CD4-positive, CD25-positive, alpha-beta regulatory T cell (primary cell): ENCODE measurements around the gene APBB2. TPM values are rescaled to one million over a fixed set of nuclear protein-coding genes. Genes with fewer than 3 reads are reported as not detected.
A peak's percentile ranks its signal among the peaks of the same experiment; 100 is the strongest.
"Not testable (repeated sequence)": the region's sequence is repeated elsewhere in the genome, so short reads cannot be mapped to it uniquely, and the experiment has no call there.

Experiments
- ATAC-seq, 2 donors: fragments of 150-1000 bp; cut with Tn5 transposase; one replicate each; pipeline ENCODE4 v1.10.0; 2021; ENCODE audit warnings: low read depth in 2 of 2, moderate number of reproducible peaks in 2 of 2, moderate library complexity in 1 of 2
- DNase-seq, 3 donors: peaks; one replicate each; pipeline versions ENCODE4 v3.0.0 to v3.0.0-alpha.2; 2012 to 2022; ENCODE audit warnings: mixed read lengths in 1 of 3
- H3K27ac ChIP-seq: one replicate; pipeline ENCODE4 v1.7.0; 2013; ENCODE audit warnings: mild to moderate bottlenecking, low read length; ENCODE audit not compliant: insufficient read depth, poor library complexity, severe bottlenecking
- H3K27me3 ChIP-seq: one replicate; pipeline ENCODE4 v1.7.0; 2013; ENCODE audit warnings: low read length; ENCODE audit not compliant: control insufficient read depth, insufficient read depth
- H3K36me3 ChIP-seq: one replicate; pipeline ENCODE4 v1.7.0; 2013; ENCODE audit warnings: mild to moderate bottlenecking, low read length, moderate library complexity; ENCODE audit not compliant: control insufficient read depth, insufficient read depth
- H3K4me1 ChIP-seq: 2 replicates; pipeline ENCODE4 v1.7.0; 2013; ENCODE audit warnings: mild to moderate bottlenecking, low read length; ENCODE audit not compliant: insufficient read depth, control insufficient read depth, poor library complexity, severe bottlenecking
- H3K4me3 ChIP-seq: one replicate; pipeline ENCODE4 v1.7.0; 2013; ENCODE audit warnings: low read depth, mild to moderate bottlenecking, low read length, moderate library complexity
- H3K9me3 ChIP-seq, 2 experiments: 1 replicate in 1 of 2; 2 replicates in 1 of 2; pipeline ENCODE4 v1.7.0; 2013; ENCODE audit warnings: low read length in 2 of 2, mild to moderate bottlenecking in 1 of 2, moderate library complexity in 1 of 2; ENCODE audit not compliant: control insufficient read depth in 2 of 2
- H3K27ac Mint-ChIP-seq, 3 donors: one replicate each; pipeline ENCODE4 v1.8.0; 2020 to 2022; ENCODE audit warnings: mild to moderate bottlenecking in 3 of 3, mixed read lengths in 3 of 3, moderate library complexity in 2 of 3
- H3K27me3 Mint-ChIP-seq: one replicate; pipeline ENCODE4 v1.8.0; 2022; ENCODE audit warnings: mild to moderate bottlenecking, mixed read lengths
- H3K36me3 Mint-ChIP-seq: one replicate; pipeline ENCODE4 v1.8.0; 2020; ENCODE audit warnings: mixed read lengths
- H3K4me1 Mint-ChIP-seq, 4 donors: one replicate each; pipeline ENCODE4 v1.8.0; 2020 to 2022; ENCODE audit warnings: mixed read lengths in 4 of 4, mild to moderate bottlenecking in 1 of 4
- H3K4me3 Mint-ChIP-seq, 4 donors: one replicate each; pipeline ENCODE4 v1.8.0; 2020 to 2022; ENCODE audit warnings: mild to moderate bottlenecking in 4 of 4, mixed read lengths in 4 of 4, moderate library complexity in 3 of 4
- H3K9me3 Mint-ChIP-seq, 7 donors: one replicate each; pipeline ENCODE4 v1.8.0; 2020 to 2022; ENCODE audit warnings: mixed read lengths in 7 of 7, mild to moderate bottlenecking in 3 of 7, moderate library complexity in 2 of 7
- polyA plus RNA-seq, 4 donors: library from polyadenylated mRNA; unstranded; fragments of 300-500 nt; fragmentation: Illumina TruSeq; gene quantifications; one replicate each; pipeline ENCODE4 v1.2.3, GENCODE V29; 2021
- total RNA-seq: library from RNA; stranded (reverse); gene quantifications from one replicate; pipeline ENCODE4 v1.2.3, GENCODE V29; 2022

The APBB2 gene
- total and polyA plus RNA-seq, 5 donors from 2014 or later = not detected

GRCh38 chr4:40817157-40817556, 397.2 kb downstream of the APBB2 start:
- not testable (repeated sequence) for H3K27me3 Mint-ChIP-seq, DNase-seq, H3K27ac Mint-ChIP-seq, H3K9me3 ChIP-seq, H3K27ac ChIP-seq, H3K4me3 ChIP-seq, H3K36me3 ChIP-seq, H3K27me3 ChIP-seq, H3K4me1 Mint-ChIP-seq, H3K36me3 Mint-ChIP-seq, H3K4me1 ChIP-seq, H3K4me3 Mint-ChIP-seq, ATAC-seq, H3K9me3 Mint-ChIP-seq

- Histone ChIP-seq H3K27me3 (no peaks in the 10 kb centered on the region), H3K4me3 (no peak overlapping the region), H3K4me1 (no peaks in the 10 kb centered on the region), H3K36me3 (no peaks in the 10 kb centered on the region), H3K9me3 (no peaks in the 10 kb centered on the region), H3K27ac (no peak overlapping the region)
- ATAC-seq (no peak), DNase-seq (no peak)
- no peaks in the 10 kb centered on the region for H3K36me3 Mint-ChIP-seq
- no peak overlapping the region for H3K27ac Mint-ChIP-seq
- H3K4me1 Mint-ChIP-seq = no peaks in the 10 kb centered on the region
- H3K9me3 Mint-ChIP-seq = no peaks in the 10 kb centered on the region
- no peak overlapping the region for H3K4me3 Mint-ChIP-seq
- H3K27me3 Mint-ChIP-seq = peaks cover 10% of the 10 kb centered on the region
Measured at GRCh38 chr4:40812856-40813255, 401.5 kb downstream of the APBB2 start.

GRCh38 chr4:40812386-40812785, 402.0 kb downstream of the APBB2 start:
- H3K27ac Mint-ChIP-seq = no peak overlapping the region
- peaks cover 0 to 1% (median 0%) of the 10 kb centered on the region in 7 donors for H3K9me3 Mint-ChIP-seq
- no peak for DNase-seq
- ATAC-seq = no peak
- Histone ChIP-seq H3K9me3 (no peaks in the 10 kb centered on the region), H3K27me3 (no peaks in the 10 kb centered on the region), H3K4me3 (no peak overlapping the region), H3K27ac (no peak overlapping the region), H3K36me3 (no peaks in the 10 kb centered on the region), H3K4me1 (no peaks in the 10 kb centered on the region)
- no peak overlapping the region for H3K4me3 Mint-ChIP-seq
- H3K36me3 Mint-ChIP-seq = no peaks in the 10 kb centered on the region
- H3K4me1 Mint-ChIP-seq = no peaks in the 10 kb centered on the region
- peaks cover 10% of the 10 kb centered on the region for H3K27me3 Mint-ChIP-seq

GRCh38 chr4:40811956-40812355, 402.4 kb downstream of the APBB2 start:
- Histone ChIP-seq H3K4me1 (no peaks in the 10 kb centered on the region), H3K27me3 (no peaks in the 10 kb centered on the region), H3K27ac (no peak overlapping the region), H3K4me3 (no peak overlapping the region), H3K9me3 (no peaks in the 10 kb centered on the region), H3K36me3 (no peaks in the 10 kb centered on the region)
- peaks cover 10% of the 10 kb centered on the region for H3K27me3 Mint-ChIP-seq
- H3K36me3 Mint-ChIP-seq = no peaks in the 10 kb centered on the region
- no peaks in the 10 kb centered on the region for H3K4me1 Mint-ChIP-seq
- no peak for ATAC-seq
- H3K9me3 Mint-ChIP-seq = peaks cover 0 to 1% (median 0%) of the 10 kb centered on the region in 7 donors
- H3K4me3 Mint-ChIP-seq = no peak overlapping the region
- DNase-seq = peak in 1 of 3 donors; percentile 4
- no peak overlapping the region for H3K27ac Mint-ChIP-seq

- no peak overlapping the region for H3K4me3 Mint-ChIP-seq
- H3K9me3 Mint-ChIP-seq = peaks cover 0 to 2% (median 0%) of the 10 kb centered on the region in 7 donors
- Histone ChIP-seq H3K4me3 (no peak overlapping the region), H3K9me3 (no peaks in the 10 kb centered on the region), H3K4me1 (no peaks in the 10 kb centered on the region), H3K36me3 (no peaks in the 10 kb centered on the region), H3K27me3 (no peaks in the 10 kb centered on the region), H3K27ac (no peak overlapping the region)
- no peak for DNase-seq
- no peak for ATAC-seq
- H3K27me3 Mint-ChIP-seq = peaks cover 20% of the 10 kb centered on the region
- no peaks in the 10 kb centered on the region for H3K4me1 Mint-ChIP-seq
- no peaks in the 10 kb centered on the region for H3K36me3 Mint-ChIP-seq
- H3K27ac Mint-ChIP-seq = no peak overlapping the region
Measured at GRCh38 chr4:40808926-40809457, 405.4 kb downstream of the APBB2 start.

GRCh38 chr4:40804598-40804997, 409.7 kb downstream of the APBB2 start:
- DNase-seq = no peak
- Histone ChIP-seq H3K36me3 (no peaks in the 10 kb centered on the region), H3K4me3 (no peak overlapping the region), H3K4me1 (no peaks in the 10 kb centered on the region), H3K27me3 (no peaks in the 10 kb centered on the region), H3K27ac (no peak overlapping the region), H3K9me3 (no peaks in the 10 kb centered on the region)
- no peak for ATAC-seq
- no peak overlapping the region for H3K27ac Mint-ChIP-seq
- no peak overlapping the region for H3K4me3 Mint-ChIP-seq
- peaks cover 10% of the 10 kb centered on the region for H3K27me3 Mint-ChIP-seq
- peaks cover 0 to 3% (median 0%) of the 10 kb centered on the region in 7 donors for H3K9me3 Mint-ChIP-seq
- H3K4me1 Mint-ChIP-seq = no peaks in the 10 kb centered on the region
- H3K36me3 Mint-ChIP-seq = no peaks in the 10 kb centered on the region

GRCh38 chr4:40800064-40800463, 414.3 kb downstream of the APBB2 start:
- Mint-ChIP-seq H3K27ac (no peak overlapping the region), H3K4me1 (no peaks in the 10 kb centered on the region), H3K4me3 (no peak overlapping the region), H3K9me3 (peaks cover 0 to 2% (median 0%) of the 10 kb centered on the region in 7 donors), H3K36me3 (no peaks in the 10 kb centered on the region), H3K27me3 (peaks cover 8% of the 10 kb centered on the region)
- no peak overlapping the region for H3K4me3 ChIP-seq
- no peaks in the 10 kb centered on the region for H3K9me3 ChIP-seq
- no peak for ATAC-seq
- H3K27me3 ChIP-seq = no peaks in the 10 kb centered on the region
- no peaks in the 10 kb centered on the region for H3K4me1 ChIP-seq
- no peaks in the 10 kb centered on the region for H3K36me3 ChIP-seq
- DNase-seq = peak in 1 of 3 donors; percentile 2
- no peak overlapping the region for H3K27ac ChIP-seq

- Mint-ChIP-seq H3K4me1 (no peaks in the 10 kb centered on the region), H3K9me3 (no peaks in the 10 kb centered on the region), H3K27me3 (peaks cover 28% of the 10 kb centered on the region), H3K27ac (no peak overlapping the region), H3K36me3 (no peaks in the 10 kb centered on the region), H3K4me3 (no peak overlapping the region)
- DNase-seq (no peak), ATAC-seq (no peak)
- H3K27ac ChIP-seq = no peak overlapping the region
- H3K4me1 ChIP-seq = no peaks in the 10 kb centered on the region
- H3K4me3 ChIP-seq = no peak overlapping the region
- no peaks in the 10 kb centered on the region for H3K36me3 ChIP-seq
- H3K27me3 ChIP-seq = peaks cover 2% of the 10 kb centered on the region
- no peaks in the 10 kb centered on the region for H3K9me3 ChIP-seq
Measured at GRCh38 chr4:40789771-40790170, 424.6 kb downstream of the APBB2 start.
